GM12864 (cell line): Measurements from ENCODE around the gene GFAP.

Experiments used
- DNase-seq: peaks from one replicate; pipeline ENCODE4 v3.0.0-alpha.2; 2011; ENCODE audit warnings: low read depth
- H3K4me3 ChIP-seq: 2 replicates; pipeline ENCODE4 v1.5.1; 2011; ENCODE audit warnings: mild to moderate bottlenecking, low read depth, low read length, control low read depth
- CTCF ChIP-seq: IDR thresholded peaks from 2 replicates; pipeline ENCODE4 v1.5.1; 2011; ENCODE audit warnings: low read depth, mild to moderate bottlenecking, moderate library complexity, low read length, control low read depth, inconsistent platforms; ENCODE audit errors: missing control alignments

The GFAP gene

DNA sequence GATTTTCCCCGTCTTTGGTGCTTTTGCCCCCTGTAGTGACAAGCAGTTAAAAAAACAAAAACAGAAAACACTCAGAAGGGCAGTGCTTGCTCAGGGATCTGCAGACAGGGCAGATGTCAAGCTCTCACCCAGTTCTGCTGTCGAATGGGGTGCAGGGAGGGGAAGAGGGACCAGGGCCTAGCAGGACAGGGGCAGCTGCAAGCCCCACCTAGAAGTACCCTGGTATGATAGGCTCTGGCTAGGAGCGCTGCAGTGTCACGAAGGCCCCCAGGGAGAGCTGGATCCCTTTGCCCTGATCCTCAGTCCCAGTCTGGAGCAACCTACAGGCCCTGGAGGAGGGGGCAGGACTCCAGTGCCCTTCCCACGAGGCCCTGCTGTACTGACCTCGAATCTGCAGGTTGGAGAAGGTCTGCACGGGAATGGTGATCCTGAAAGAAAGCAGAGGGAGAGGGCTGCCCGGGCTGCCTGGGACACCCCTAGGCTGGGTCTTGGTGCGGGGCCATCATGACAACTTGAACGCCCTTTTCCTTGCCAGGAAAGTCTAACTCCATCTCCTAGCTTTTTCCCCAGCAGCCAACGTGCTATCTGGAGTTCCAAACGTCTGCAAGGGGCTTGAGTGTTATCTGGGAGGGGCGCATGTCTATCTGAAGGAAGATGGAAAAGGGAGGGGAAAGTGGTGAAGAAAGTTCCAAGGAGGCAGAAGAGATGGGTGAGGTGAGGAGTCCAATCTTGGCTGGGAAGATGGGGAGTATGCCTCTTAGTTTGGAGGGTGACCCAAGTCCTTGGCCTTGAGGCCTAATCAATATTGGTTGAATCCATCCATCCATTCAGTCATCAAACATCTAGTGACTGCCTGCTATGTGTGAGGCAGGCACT, 4.8 kb downstream of the GFAP start:
- no peak for TF ChIP-seq CTCF
- no peak for DNase-seq
- H3K4me3 ChIP-seq, result no peak overlapping the region

GRCh38 chr17:44909681-44910144, 5.6 kb downstream of the GFAP start:
- DNase-seq, result no peak
- no peak for TF ChIP-seq CTCF
- no peak overlapping the region for H3K4me3 ChIP-seq

- no peak for DNase-seq
- TF ChIP-seq CTCF, result no peak
- H3K4me3 ChIP-seq, result no peak overlapping the region
These were observed 6.5 kb downstream of the GFAP start for GRCh38 chr17:44908761-44909326.

DNA sequence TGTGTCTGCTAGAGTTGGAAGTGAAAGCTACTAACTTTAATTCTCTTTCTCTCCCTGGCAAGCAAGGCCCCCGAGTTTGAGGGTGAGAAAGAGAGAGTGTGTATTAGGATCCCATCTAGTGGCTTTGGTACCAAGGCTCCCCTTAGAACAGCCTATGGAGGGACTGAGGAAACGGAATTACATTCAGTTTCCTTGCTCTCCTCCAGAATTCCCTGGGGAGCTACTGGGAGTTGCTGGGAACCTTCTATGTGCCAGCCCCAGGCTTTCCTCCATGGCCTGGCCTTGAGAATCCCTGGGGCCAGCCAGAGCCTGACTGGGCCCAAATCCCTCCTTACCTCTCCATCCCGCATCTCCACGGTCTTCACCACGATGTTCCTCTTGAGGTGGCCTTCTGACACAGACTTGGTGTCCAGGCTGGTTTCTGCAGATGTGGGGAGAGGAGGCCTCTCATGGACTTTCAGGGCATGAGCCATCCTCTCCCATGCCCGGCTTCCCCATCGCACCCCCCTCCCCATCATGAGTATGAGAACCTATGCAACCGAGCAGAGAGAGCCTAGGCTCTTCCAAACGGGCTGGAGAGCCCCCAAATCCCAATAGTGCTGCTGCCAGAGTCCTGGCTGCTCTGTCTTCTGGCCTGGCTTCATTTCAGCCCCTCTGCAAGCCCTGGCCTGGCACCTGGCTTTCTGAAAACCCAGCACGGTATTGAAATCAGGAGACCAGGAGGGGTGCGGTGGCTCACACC, 7.4 kb downstream of the GFAP start:
- H3K4me3 ChIP-seq, result no peak overlapping the region
- DNase-seq, result no peak
- TF ChIP-seq CTCF, result no peak

DNA sequence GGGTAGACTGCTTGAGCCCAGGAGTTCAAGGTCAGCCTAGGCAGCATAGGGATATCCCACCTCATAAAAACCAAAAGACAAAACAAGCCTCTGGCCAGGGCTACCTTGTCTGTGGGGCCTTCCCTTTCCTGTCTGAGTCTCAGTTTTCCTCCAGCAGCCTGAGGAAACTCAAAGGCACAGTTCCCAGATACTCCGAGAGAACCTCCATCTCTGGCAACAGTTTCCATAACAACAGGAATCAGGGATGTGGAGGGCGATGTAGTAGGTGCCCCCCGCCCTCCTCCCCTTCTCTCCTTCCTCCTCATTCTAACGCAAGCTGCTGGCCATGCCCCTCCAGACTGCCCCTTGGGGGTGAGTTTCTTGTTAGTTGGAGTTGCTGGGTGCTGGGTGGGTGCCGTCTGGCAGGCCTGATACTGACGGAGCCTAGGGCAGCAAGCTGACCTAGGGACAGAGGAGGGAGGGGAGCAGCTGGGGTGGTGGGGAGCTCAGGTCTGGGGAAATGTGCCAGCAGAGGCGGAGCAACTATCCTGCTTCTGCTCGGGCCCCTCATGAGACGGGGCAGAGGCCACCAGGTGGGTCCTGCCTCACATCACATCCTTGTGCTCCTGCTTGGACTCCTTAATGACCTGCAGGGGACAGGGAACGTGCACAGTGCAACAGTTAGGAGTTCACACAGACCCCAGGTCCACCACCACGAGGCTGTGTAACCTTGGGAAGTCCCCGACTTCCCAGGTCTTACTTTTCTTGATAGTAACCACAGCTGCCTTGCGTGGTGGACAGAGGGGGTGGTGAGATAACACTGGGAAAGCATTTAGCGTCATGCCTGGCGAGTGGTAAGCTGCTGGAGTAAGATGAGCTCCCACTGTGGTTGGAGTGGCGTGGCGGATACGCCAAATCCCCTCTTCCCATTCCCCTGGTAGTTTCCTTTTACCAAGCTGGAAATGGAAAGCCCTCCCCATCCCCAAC, 8.3 kb downstream of the GFAP start:
- no peak for TF ChIP-seq CTCF
- no peak overlapping the region for H3K4me3 ChIP-seq
- DNase-seq, result no peak

DNA sequence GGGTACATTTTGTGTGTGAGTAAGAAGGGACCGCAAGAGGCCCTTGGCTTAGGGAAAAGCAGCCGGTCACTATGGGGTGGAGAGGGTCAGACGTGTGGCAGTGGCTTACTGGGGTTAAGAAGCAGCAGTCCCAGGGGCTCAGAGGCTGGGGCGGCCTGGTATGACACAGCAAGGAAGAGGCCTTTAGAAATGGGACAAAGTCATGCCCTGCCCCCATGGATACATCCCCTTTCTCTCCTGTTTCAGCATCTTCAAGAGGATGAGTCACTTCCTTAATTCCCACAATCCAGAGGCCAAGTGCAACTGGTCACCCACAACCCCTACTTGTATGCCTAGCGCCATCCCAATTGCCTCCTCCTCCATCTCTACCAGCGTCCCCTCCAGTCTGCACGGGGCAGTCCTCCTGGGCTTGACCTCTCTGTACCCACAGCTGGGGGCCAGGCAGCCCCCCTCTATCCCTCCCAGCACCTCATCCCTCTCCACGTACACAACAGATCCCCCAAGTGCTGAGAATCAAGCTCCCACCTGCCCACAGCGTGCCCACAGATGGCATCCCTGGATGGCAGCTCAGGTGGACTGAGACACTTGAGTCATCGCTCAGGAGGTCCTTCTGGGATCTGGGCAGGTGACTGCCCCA, 9.2 kb downstream of the GFAP start:
- no peak for DNase-seq
- H3K4me3 ChIP-seq, result no peak overlapping the region
- TF ChIP-seq CTCF, result no peak
